Measurements from ENCODE around the gene TTLL10.

- TF ChIP-seq CTCF (IDR thresholded peaks at IDR 0.05) (no peak), POLR2A (IDR thresholded peaks at IDR 0.05) (no peak), EP300 (IDR thresholded peaks at IDR 0.05) (no peak)
Measured at GRCh38 chr1:1146026-1146425, 27.7 kb upstream of the TTLL10 start.

Measured in stomach (tissue), 4 donors.